Mesenchymal stem cell (in vitro differentiated cells and primary cell): ENCODE data around the gene FHIT.
A peak's percentile ranks its signal among the peaks of the same experiment; 100 is the strongest.

Experiments
- DNase-seq: peaks from one replicate; pipeline ENCODE4 v3.0.0-alpha.2; 2013
- H2AFZ ChIP-seq: one replicate; pipeline ENCODE4 v1.6.1; 2013; ENCODE audit warnings: low read depth, mild to moderate bottlenecking, control low read depth, inconsistent platforms, low read length, moderate library complexity
- H2AK5ac ChIP-seq: 2 replicates; pipeline ENCODE4 v1.6.1; 2013; ENCODE audit warnings: low read length, moderate library complexity, mild to moderate bottlenecking, inconsistent platforms; ENCODE audit not compliant: severe bottlenecking
- H2BK120ac ChIP-seq: one replicate; pipeline ENCODE4 v1.6.1; 2013; ENCODE audit warnings: low read depth, mild to moderate bottlenecking, inconsistent platforms, low read length, moderate library complexity
- H2BK12ac ChIP-seq, 2 experiments: one replicate each; pipeline ENCODE4 v1.6.1; 2013; ENCODE audit warnings: inconsistent platforms in 2 of 2, low read length in 2 of 2, mild to moderate bottlenecking in 2 of 2, moderate library complexity in 2 of 2, control low read depth in 1 of 2
- H2BK15ac ChIP-seq: one replicate; pipeline ENCODE4 v1.6.1; 2013; ENCODE audit warnings: mild to moderate bottlenecking, low read depth, inconsistent platforms; ENCODE audit not compliant: poor library complexity, severe bottlenecking
- H2BK5ac ChIP-seq: 2 replicates; pipeline ENCODE4 v1.6.1; 2013; ENCODE audit warnings: low read depth, mild to moderate bottlenecking, low read length, control low read depth, inconsistent platforms; ENCODE audit not compliant: poor library complexity, severe bottlenecking
- H3K14ac ChIP-seq, 2 experiments: one replicate each; pipeline ENCODE4 v1.6.1; 2013; ENCODE audit warnings: inconsistent platforms in 2 of 2, low read length in 2 of 2, control low read depth in 1 of 2, mild to moderate bottlenecking in 1 of 2, moderate library complexity in 1 of 2
- H3K18ac ChIP-seq, 2 experiments: one replicate each; pipeline ENCODE4 v1.6.1; 2013; ENCODE audit warnings: inconsistent platforms in 2 of 2, low read length in 2 of 2, control low read depth in 1 of 2, low read depth in 1 of 2, mild to moderate bottlenecking in 1 of 2
- H3K23ac ChIP-seq, 2 experiments: one replicate each; pipeline ENCODE4 v1.6.1; 2013; ENCODE audit warnings: inconsistent platforms in 2 of 2, low read length in 2 of 2, mild to moderate bottlenecking in 2 of 2, moderate library complexity in 2 of 2, control low read depth in 1 of 2
- H3K27ac ChIP-seq: 2 replicates; pipeline ENCODE4 v1.5.1; 2013; ENCODE audit warnings: mild to moderate bottlenecking, moderate library complexity, low read length, control low read depth, inconsistent platforms; ENCODE audit not compliant: poor library complexity, severe bottlenecking
- H3K27me3 ChIP-seq, 2 experiments: 2 replicates each; pipeline versions ENCODE4 v1.6.1 to v1.7.0; 2013; ENCODE audit warnings: low read length in 2 of 2, mild to moderate bottlenecking in 2 of 2, moderate library complexity in 2 of 2, control low read depth in 1 of 2, inconsistent platforms in 1 of 2; ENCODE audit not compliant: control insufficient read depth in 1 of 2, insufficient read depth in 1 of 2
- H3K36me3 ChIP-seq, 2 experiments: 2 replicates each; pipeline versions ENCODE4 v1.6.1 to v1.7.0; 2013; ENCODE audit warnings: low read length in 2 of 2, control low read depth in 1 of 2, inconsistent platforms in 1 of 2, low read depth in 1 of 2, mild to moderate bottlenecking in 1 of 2; ENCODE audit not compliant: insufficient read depth in 2 of 2, control insufficient read depth in 1 of 2
- H3K4ac ChIP-seq, 2 experiments: one replicate each; pipeline ENCODE4 v1.6.1; 2013; ENCODE audit warnings: inconsistent platforms in 2 of 2, low read length in 2 of 2, mild to moderate bottlenecking in 2 of 2, moderate library complexity in 2 of 2, control low read depth in 1 of 2, low read depth in 1 of 2
- H3K4me1 ChIP-seq: 2 replicates; pipeline ENCODE4 v1.6.1; 2013; ENCODE audit warnings: low read depth, low read length, control low read depth; ENCODE audit not compliant: control insufficient read depth, insufficient read depth
- H3K4me2 ChIP-seq: 2 replicates; pipeline ENCODE4 v1.6.1; 2013; ENCODE audit warnings: low read length, mild to moderate bottlenecking, inconsistent platforms; ENCODE audit not compliant: poor library complexity, severe bottlenecking
- H3K4me3 ChIP-seq, 2 experiments: 2 replicates each; pipeline versions ENCODE4 v1.5.1 to v1.7.0; 2013; ENCODE audit warnings: low read length in 2 of 2, mild to moderate bottlenecking in 2 of 2, control low read depth in 1 of 2, low read depth in 1 of 2; ENCODE audit not compliant: insufficient read depth in 1 of 2
- H3K79me1 ChIP-seq: replicated peaks from 2 replicates; pipeline ENCODE4 v1.6.1; 2013; ENCODE audit warnings: mild to moderate bottlenecking, control low read depth, low read length, inconsistent platforms; ENCODE audit not compliant: poor library complexity, severe bottlenecking
- H3K9ac ChIP-seq: 2 replicates; pipeline ENCODE4 v1.7.0; 2013; ENCODE audit warnings: mild to moderate bottlenecking, low read length, moderate library complexity
- H3K9me3 ChIP-seq: 2 replicates; pipeline ENCODE4 v1.7.0; 2013; ENCODE audit warnings: mild to moderate bottlenecking, low read length; ENCODE audit not compliant: control insufficient read depth
- H4K8ac ChIP-seq: one replicate; pipeline ENCODE4 v1.6.1; 2013; ENCODE audit warnings: inconsistent platforms, mild to moderate bottlenecking, low read length, moderate library complexity
- H4K91ac ChIP-seq: one replicate; pipeline ENCODE4 v1.6.1; 2013; ENCODE audit warnings: mild to moderate bottlenecking, low read length, inconsistent platforms
- WGBS: methylation state at CpG from one replicate; pipeline ENCODE4 v1.1.7; 2013; ENCODE audit warnings: mixed read lengths; 5-methylcytosine and 5-hydroxymethylcytosine counted together

FHIT gene

GRCh38 chr3:60956729-60957128, 294.5 kb downstream of the FHIT start:
- no peak overlapping the region for H2BK5ac ChIP-seq
- H4K8ac ChIP-seq: no peak overlapping the region
- no peak overlapping the region for H2AK5ac ChIP-seq
- no peak overlapping the region for H4K91ac ChIP-seq
- no peak overlapping the region for H3K4me2 ChIP-seq
- H3K9me3 ChIP-seq: no peaks in the 10 kb centered on the region
- no peak overlapping the region for H3K23ac ChIP-seq
- no peaks in the 10 kb centered on the region for H3K36me3 ChIP-seq
- H3K4me3 ChIP-seq: no peak overlapping the region
- no peak for DNase-seq
- H2BK15ac ChIP-seq: no peak overlapping the region
- 88% methylated on average over 3 of the region's 4 CpGs for WGBS
- no peaks in the 10 kb centered on the region for H3K27me3 ChIP-seq
- no peaks in the 10 kb centered on the region for H3K4me1 ChIP-seq
- no peak overlapping the region for H2AFZ ChIP-seq
- H3K27ac ChIP-seq: no peak overlapping the region
- no peak overlapping the region for H3K4ac ChIP-seq
- no peak overlapping the region for H2BK120ac ChIP-seq
- no peaks in the 10 kb centered on the region for H3K79me1 ChIP-seq
- H3K18ac ChIP-seq: no peak overlapping the region
- no peak overlapping the region for H3K14ac ChIP-seq
- no peak overlapping the region for H2BK12ac ChIP-seq
- no peak overlapping the region for H3K9ac ChIP-seq

GRCh38 chr3:60955034-60955433, 296.2 kb downstream of the FHIT start:
- H4K8ac ChIP-seq: no peak overlapping the region
- H2BK5ac ChIP-seq: no peak overlapping the region
- no peak for DNase-seq
- H3K9ac ChIP-seq: no peak overlapping the region
- H3K27me3 ChIP-seq: no peaks in the 10 kb centered on the region
- no peak overlapping the region for H2BK12ac ChIP-seq
- H3K27ac ChIP-seq: no peak overlapping the region
- no CpG with 5 or more reads among the region's 2 CpGs for WGBS
- no peaks in the 10 kb centered on the region for H3K36me3 ChIP-seq
- no peak overlapping the region for H2BK15ac ChIP-seq
- no peak overlapping the region for H2AFZ ChIP-seq
- H3K23ac ChIP-seq: no peak overlapping the region
- no peaks in the 10 kb centered on the region for H3K9me3 ChIP-seq
- H3K18ac ChIP-seq: no peak overlapping the region
- H3K4ac ChIP-seq: no peak overlapping the region
- no peak overlapping the region for H4K91ac ChIP-seq
- no peaks in the 10 kb centered on the region for H3K79me1 ChIP-seq
- H3K14ac ChIP-seq: no peak overlapping the region
- no peaks in the 10 kb centered on the region for H3K4me1 ChIP-seq
- no peak overlapping the region for H3K4me2 ChIP-seq
- H3K4me3 ChIP-seq: no peak overlapping the region
- no peak overlapping the region for H2BK120ac ChIP-seq
- no peak overlapping the region for H2AK5ac ChIP-seq

GRCh38 chr3:60954048-60954447, 297.2 kb downstream of the FHIT start:
- no peaks in the 10 kb centered on the region for H3K79me1 ChIP-seq
- no peak overlapping the region for H3K27ac ChIP-seq
- H2BK5ac ChIP-seq: no peak overlapping the region

GRCh38 chr3:60953351-60953750, 297.9 kb downstream of the FHIT start:
- no peak for DNase-seq
- Histone ChIP-seq H4K8ac (no peak overlapping the region), H3K9ac (peak overlapping the region; percentile 62), H3K4ac (no peak overlapping the region), H2AFZ (no peak overlapping the region), H2AK5ac (no peak overlapping the region), H3K36me3 (no peaks in the 10 kb centered on the region), H3K9me3 (no peaks in the 10 kb centered on the region), H2BK15ac (no peak overlapping the region), H2BK120ac (no peak overlapping the region), H3K18ac (no peak overlapping the region), H3K4me2 (no peak overlapping the region), H3K4me1 (no peaks in the 10 kb centered on the region), H3K27me3 (no peaks in the 10 kb centered on the region), H3K79me1 (no peaks in the 10 kb centered on the region), H2BK5ac (no peak overlapping the region), H3K4me3 (peak overlapping the region in 1 of 2 experiments; percentile 44), H4K91ac (no peak overlapping the region), H3K23ac (no peak overlapping the region), H2BK12ac (no peak overlapping the region), H3K27ac (no peak overlapping the region), H3K14ac (no peak overlapping the region)
- 81% methylated on average over 5 of the region's 5 CpGs for WGBS

More at GRCh38 chr3:60954048-60954447, 297.2 kb downstream of the FHIT start:
- no peak overlapping the region for H4K8ac ChIP-seq
- no peak overlapping the region for H3K18ac ChIP-seq
- H2BK120ac ChIP-seq: no peak overlapping the region
- H3K23ac ChIP-seq: no peak overlapping the region
- no peak overlapping the region for H4K91ac ChIP-seq
- no peak overlapping the region for H2AK5ac ChIP-seq
- H3K9me3 ChIP-seq: no peaks in the 10 kb centered on the region
- no peak overlapping the region for H3K4ac ChIP-seq
- H3K4me2 ChIP-seq: no peak overlapping the region
- peak; percentile 48 for DNase-seq
- no peaks in the 10 kb centered on the region for H3K36me3 ChIP-seq
- no peaks in the 10 kb centered on the region for H3K4me1 ChIP-seq
- H3K14ac ChIP-seq: no peak overlapping the region
- peak overlapping the region; percentile 62 for H3K9ac ChIP-seq
- H2BK12ac ChIP-seq: no peak overlapping the region
- H3K4me3 ChIP-seq: peak overlapping the region in 1 of 2 experiments; percentile 44
- no CpG with 5 or more reads among the region's 2 CpGs for WGBS
- H2BK15ac ChIP-seq: no peak overlapping the region
- no peaks in the 10 kb centered on the region for H3K27me3 ChIP-seq
- H2AFZ ChIP-seq: no peak overlapping the region
